ENCODE results near the gene URB2.

The URB2 gene

DNA sequence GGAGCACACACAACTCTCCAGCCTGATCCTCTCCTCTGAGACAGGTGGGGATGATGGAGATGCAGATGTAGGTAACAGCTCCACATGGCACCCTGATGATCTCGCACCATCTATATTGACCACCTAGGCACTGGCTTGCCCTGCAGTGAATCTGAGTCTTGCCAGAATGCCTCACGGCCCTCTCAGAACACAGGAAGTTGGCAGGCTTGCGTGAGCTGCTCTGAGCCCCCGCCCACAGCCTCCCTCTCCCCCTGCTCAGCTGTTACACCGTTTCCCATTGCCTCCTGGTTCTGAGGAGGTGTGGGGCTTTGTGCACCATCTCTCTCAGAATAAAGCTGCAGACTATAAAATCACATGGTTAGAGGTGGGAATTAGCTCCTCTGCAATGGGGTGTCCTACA is 48.0 kb downstream of the URB2 start:
- H3K27ac ChIP-seq (ENCODE audit: extremely low read depth, low read depth, low read length), result no peak overlapping the region
- no peak overlapping the region for H3K4me3 ChIP-seq (ENCODE audit: low read depth, low read length)
- CTCF ChIA-PET, result interaction anchor here (1.1 kb wide), 1 partner anchor 12 kb away, joined by 3 read pairs; no protein-coding TSS in a partner anchor
- POLR2A ChIA-PET, result interaction anchor here (0.6 kb wide), 1 partner anchor 72 kb away, joined by 3 read pairs; no protein-coding TSS in a partner anchor
- no peaks in the 10 kb centered on the region for H3K9me3 ChIP-seq (ENCODE audit: control insufficient read depth, insufficient read depth, low read depth, low read length)
- no peaks in the 10 kb centered on the region for H3K4me1 ChIP-seq (ENCODE audit: control insufficient read depth, insufficient read depth, low read length)
- TF ChIP-seq ZNF37A (tag by site-specific recombination; IDR thresholded peaks at IDR 0.05) (no peak), ZFHX2 (tag by site-specific recombination; conservative IDR thresholded peaks at IDR 0.05) (peak; percentile 27)
- TF ChIP-seq, protein P1, sequence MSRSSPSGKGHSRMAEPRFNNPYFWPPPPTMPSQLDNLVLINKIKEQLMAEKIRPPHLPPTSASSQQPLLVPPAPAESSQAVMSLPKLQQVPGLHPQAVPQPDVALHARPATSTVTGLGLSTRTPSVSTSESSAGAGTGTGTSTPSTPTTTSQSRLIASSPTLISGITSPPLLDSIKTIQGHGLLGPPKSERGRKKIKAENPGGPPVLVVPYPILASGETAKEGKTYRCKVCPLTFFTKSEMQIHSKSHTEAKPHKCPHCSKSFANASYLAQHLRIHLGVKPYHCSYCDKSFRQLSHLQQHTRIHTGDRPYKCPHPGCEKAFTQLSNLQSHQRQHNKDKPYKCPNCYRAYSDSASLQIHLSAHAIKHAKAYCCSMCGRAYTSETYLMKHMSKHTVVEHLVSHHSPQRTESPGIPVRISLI (tag by site-specific recombination; IDR thresholded peaks at IDR 0.05), result no peak
- TF ChIP-seq, protein P2, sequence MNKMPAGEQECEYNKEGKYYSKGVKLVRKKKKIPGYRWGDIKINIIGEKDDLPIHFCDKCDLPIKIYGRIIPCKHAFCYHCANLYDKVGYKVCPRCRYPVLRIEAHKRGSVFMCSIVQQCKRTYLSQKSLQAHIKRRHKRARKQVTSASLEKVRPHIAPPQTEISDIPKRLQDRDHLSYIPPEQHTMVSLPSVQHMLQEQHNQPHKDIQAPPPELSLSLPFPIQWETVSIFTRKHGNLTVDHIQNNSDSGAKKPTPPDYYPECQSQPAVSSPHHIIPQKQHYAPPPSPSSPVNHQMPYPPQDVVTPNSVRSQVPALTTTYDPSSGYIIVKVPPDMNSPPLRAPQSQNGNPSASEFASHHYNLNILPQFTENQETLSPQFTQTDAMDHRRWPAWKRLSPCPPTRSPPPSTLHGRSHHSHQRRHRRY (tag by site-specific recombination; IDR thresholded peaks at IDR 0.05), result no peak
- H3K36me3 ChIP-seq (ENCODE audit: control insufficient read depth in 2 of 2, insufficient read depth in 1 of 2, low read length in 2 of 2), result no peaks in the 10 kb centered on the region; a peak in 1 of 3 replicates

DNA sequence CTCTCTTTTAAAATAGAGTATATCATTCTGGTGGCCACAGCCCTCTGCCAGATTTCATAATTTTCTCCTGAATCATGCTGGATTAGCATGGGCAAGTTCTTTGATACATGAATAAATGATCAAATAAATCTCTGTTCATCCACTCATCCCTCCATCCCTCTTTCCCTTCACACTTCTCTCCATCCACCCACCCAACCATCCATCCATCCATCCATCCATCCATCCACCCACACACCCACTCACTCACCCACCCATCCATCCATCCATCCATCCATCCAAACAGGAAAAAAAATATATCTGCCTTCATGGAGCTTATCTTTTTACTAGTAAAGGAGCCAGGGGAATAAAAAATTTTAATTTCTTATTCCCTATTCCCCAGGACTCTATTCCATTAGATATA is 49.3 kb downstream of the URB2 start:
- TF ChIP-seq ZNF426 (tag by site-specific recombination; IDR thresholded peaks at IDR 0.05) (no peak), ZFHX2 (tag by site-specific recombination; conservative IDR thresholded peaks at IDR 0.05) (peak; percentile 54), ZNF10 (tag by site-specific recombination; IDR thresholded peaks at IDR 0.05) (no peak), ZNF701 (tag by site-specific recombination; IDR thresholded peaks at IDR 0.05) (no peak), ZNF248 (tag by site-specific recombination; IDR thresholded peaks at IDR 0.05) (no peak), ZNF138 (tag by site-specific recombination; IDR thresholded peaks at IDR 0.05; ENCODE audit: borderline replicate concordance) (no peak), EGR2 (tag by site-specific recombination; IDR thresholded peaks at IDR 0.05; ENCODE audit: low read depth) (peak; percentile 85), GLI2 (tag by site-specific recombination; IDR thresholded peaks at IDR 0.05; ENCODE audit: borderline replicate concordance, low read depth) (no peak), ZNF366 (tag by site-specific recombination; conservative IDR thresholded peaks at IDR 0.05) (peak; percentile 77), ZNF530 (tag by site-specific recombination; IDR thresholded peaks at IDR 0.05; ENCODE audit: low read depth) (no peak), YY2 (tag by site-specific recombination; IDR thresholded peaks at IDR 0.05) (no peak)
- TF ChIP-seq, protein P3, sequence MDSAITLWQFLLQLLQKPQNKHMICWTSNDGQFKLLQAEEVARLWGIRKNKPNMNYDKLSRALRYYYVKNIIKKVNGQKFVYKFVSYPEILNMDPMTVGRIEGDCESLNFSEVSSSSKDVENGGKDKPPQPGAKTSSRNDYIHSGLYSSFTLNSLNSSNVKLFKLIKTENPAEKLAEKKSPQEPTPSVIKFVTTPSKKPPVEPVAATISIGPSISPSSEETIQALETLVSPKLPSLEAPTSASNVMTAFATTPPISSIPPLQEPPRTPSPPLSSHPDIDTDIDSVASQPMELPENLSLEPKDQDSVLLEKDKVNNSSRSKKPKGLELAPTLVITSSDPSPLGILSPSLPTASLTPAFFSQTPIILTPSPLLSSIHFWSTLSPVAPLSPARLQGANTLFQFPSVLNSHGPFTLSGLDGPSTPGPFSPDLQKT (IDR thresholded peaks at IDR 0.05; ENCODE audit: borderline replicate concordance, low read depth, low read length), result no peak
- TF ChIP-seq, protein P2 (tag by site-specific recombination; IDR thresholded peaks at IDR 0.05), result no peak
- ChIA-PET POLR2A (interaction anchor here (0.6 to 1.0 kb wide), 2 partner anchors 10 to 356 kb away, joined by 3 to 4 read pairs; no protein-coding TSS in a partner anchor), CTCF (interaction anchor here (0.7 kb wide), 1 partner anchor 40 kb away, joined by 6 read pairs; no protein-coding TSS in a partner anchor)
- Histone ChIP-seq H3K9me3 (ENCODE audit: control insufficient read depth, insufficient read depth, low read depth, low read length) (no peaks in the 10 kb centered on the region), H3K36me3 (ENCODE audit: control insufficient read depth in 2 of 2, insufficient read depth in 1 of 2, low read length in 2 of 2) (no peaks in the 10 kb centered on the region; a peak in 1 of 3 replicates), H3K4me3 (ENCODE audit: low read depth, low read length) (no peak overlapping the region), H3K4me1 (ENCODE audit: control insufficient read depth, insufficient read depth, low read length) (no peaks in the 10 kb centered on the region), H3K27ac (ENCODE audit: extremely low read depth, low read depth, low read length) (no peak overlapping the region)

DNA sequence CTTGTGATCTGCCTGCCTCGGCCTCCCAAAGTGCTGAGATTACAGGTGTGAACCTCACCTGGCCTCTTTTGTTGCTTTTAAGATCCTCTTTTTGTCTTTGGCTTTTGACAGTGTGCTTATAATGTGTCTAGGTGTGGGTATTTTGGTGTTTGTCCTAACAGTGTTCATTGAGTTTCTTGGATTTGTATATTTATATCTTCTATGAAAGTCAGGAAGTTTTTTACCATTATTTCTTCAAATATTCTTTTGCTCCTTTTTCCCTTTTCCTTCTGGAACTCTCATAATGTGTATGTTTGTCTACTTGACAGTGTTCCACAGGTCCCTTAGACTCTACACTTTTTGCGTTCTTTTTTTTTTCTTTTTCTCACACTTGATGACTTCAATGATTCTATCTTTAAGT is 59.1 kb downstream of the URB2 start:
- H3K27ac ChIP-seq (ENCODE audit: extremely low read depth, low read depth, low read length), result no peak overlapping the region
- no peaks in the 10 kb centered on the region for H3K36me3 ChIP-seq (ENCODE audit: control insufficient read depth in 2 of 2, insufficient read depth in 1 of 2, low read length in 2 of 2)
- ChIA-PET CTCF (interaction anchor here (1.2 kb wide), 1 partner anchor 12 kb away, joined by 3 read pairs; no protein-coding TSS in a partner anchor), POLR2A (interaction anchor here (1.4 kb wide), 1 partner anchor 9 kb away, joined by 4 read pairs; no protein-coding TSS in a partner anchor)
- no peaks in the 10 kb centered on the region for H3K9me3 ChIP-seq (ENCODE audit: control insufficient read depth, insufficient read depth, low read depth, low read length)
- TF ChIP-seq ZNF558 (tag by site-specific recombination; IDR thresholded peaks at IDR 0.05) (peak; percentile 99), ZNF112 (tag by site-specific recombination; IDR thresholded peaks at IDR 0.05) (no peak), ZNF2 (tag by site-specific recombination; IDR thresholded peaks at IDR 0.05) (no peak), ZBTB8A (tag by site-specific recombination; IDR thresholded peaks at IDR 0.05) (no peak)
- TF ChIP-seq, protein P4, sequence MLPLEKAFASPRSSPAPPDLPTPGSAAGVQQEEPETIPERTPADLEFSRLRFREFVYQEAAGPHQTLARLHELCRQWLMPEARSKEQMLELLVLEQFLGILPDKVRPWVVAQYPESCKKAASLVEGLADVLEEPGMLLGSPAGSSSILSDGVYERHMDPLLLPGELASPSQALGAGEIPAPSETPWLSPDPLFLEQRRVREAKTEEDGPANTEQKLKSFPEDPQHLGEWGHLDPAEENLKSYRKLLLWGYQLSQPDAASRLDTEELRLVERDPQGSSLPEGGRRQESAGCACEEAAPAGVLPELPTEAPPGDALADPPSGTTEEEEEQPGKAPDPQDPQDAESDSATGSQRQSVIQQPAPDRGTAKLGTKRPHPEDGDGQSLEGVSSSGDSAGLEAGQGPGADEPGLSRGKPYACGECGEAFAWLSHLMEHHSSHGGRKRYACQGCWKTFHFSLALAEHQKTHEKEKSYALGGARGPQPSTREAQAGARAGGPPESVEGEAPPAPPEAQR (tag by site-specific recombination; IDR thresholded peaks at IDR 0.05), result no peak
- TF ChIP-seq, protein P5, sequence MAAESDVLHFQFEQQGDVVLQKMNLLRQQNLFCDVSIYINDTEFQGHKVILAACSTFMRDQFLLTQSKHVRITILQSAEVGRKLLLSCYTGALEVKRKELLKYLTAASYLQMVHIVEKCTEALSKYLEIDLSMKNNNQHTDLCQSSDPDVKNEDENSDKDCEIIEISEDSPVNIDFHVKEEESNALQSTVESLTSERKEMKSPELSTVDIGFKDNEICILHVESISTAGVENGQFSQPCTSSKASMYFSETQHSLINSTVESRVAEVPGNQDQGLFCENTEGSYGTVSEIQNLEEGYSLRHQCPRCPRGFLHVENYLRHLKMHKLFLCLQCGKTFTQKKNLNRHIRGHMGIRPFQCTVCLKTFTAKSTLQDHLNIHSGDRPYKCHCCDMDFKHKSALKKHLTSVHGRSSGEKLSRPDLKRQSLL (tag by site-specific recombination; IDR thresholded peaks at IDR 0.05), result no peak
- no peaks in the 10 kb centered on the region for H3K4me1 ChIP-seq (ENCODE audit: control insufficient read depth, insufficient read depth, low read length)
- H3K4me3 ChIP-seq (ENCODE audit: low read depth, low read length), result no peak overlapping the region
